K562 (cell line): Measurements from ENCODE around the gene ERVFRD-1. TPM values are rescaled to one million over a fixed set of nuclear protein-coding genes. Genes with fewer than 3 reads are reported as not detected.
A peak's percentile ranks its signal among the peaks of the same experiment; 100 is the strongest.

ENCODE experiments used
- BDP1 ChIP-seq: IDR thresholded peaks from 3 replicates; pipeline ENCODE4 v1.6.1; 2011; ENCODE audit not compliant: insufficient read length, insufficient read depth
- HMGN3 ChIP-seq: IDR thresholded peaks from 2 replicates; pipeline ENCODE4 v1.6.1; 2011; ENCODE audit warnings: borderline replicate concordance, low read depth, mild to moderate bottlenecking, mixed read lengths, low read length; ENCODE audit not compliant: insufficient read length; ENCODE audit errors: extremely low read depth
- JUND ChIP-seq, 2 experiments: IDR thresholded peaks; 2 replicates in 1 of 2; 3 replicates in 1 of 2; pipeline ENCODE4 v1.6.1; 2011; ENCODE audit warnings: borderline replicate concordance in 2 of 2, low read depth in 2 of 2, low read length in 2 of 2, improper control_type of control experiment in 1 of 2, missing biosample characterization in 1 of 2, missing genetic modification characterization in 1 of 2, missing genetic modification reagents in 1 of 2
- KDM2B ChIP-seq: fragments of 250-450 bp; sonication (Bioruptor Pico); IDR thresholded peaks from 2 replicates; pipeline ENCODE4 v1.8.0; 2021; ENCODE audit warnings: mild to moderate bottlenecking, moderate library complexity
- PURB ChIP-seq: sonication (generic); formaldehyde crosslinking; IDR thresholded peaks from 2 replicates; pipeline ENCODE4 v1.9.0; 2021; ENCODE audit warnings: low read depth, mild to moderate bottlenecking, missing genetic modification reagents
- RBM15 ChIP-seq: fragments of 200-400 bp; formaldehyde crosslinking; IDR thresholded peaks from 2 replicates; pipeline ENCODE4 v1.6.1; 2018; ENCODE audit warnings: mild to moderate bottlenecking, low read length, moderate library complexity; ENCODE audit not compliant: insufficient read depth
- TBL1XR1 ChIP-seq, 2 experiments: IDR thresholded peaks; 2 replicates each; pipeline ENCODE4 v1.6.1; 2012; ENCODE audit warnings: improper control_type of control experiment in 2 of 2, low read length in 2 of 2, mild to moderate bottlenecking in 1 of 2
- TBP ChIP-seq: optimal IDR thresholded peaks from 2 replicates; pipeline ENCODE3; 2011; ENCODE audit warnings: low read depth, low read length, improper control_type of control experiment
- ZBTB17 ChIP-seq: fragments of 450-650 bp; formaldehyde crosslinking; IDR thresholded peaks from 2 replicates; pipeline ENCODE4 v1.4.0; 2020; ENCODE audit warnings: mild to moderate bottlenecking
- ZC3H4 ChIP-seq: sonication (generic); formaldehyde crosslinking; IDR thresholded peaks from 2 replicates; pipeline ENCODE4 v1.9.0; 2021; ENCODE audit warnings: missing genetic modification reagents, borderline replicate concordance
- ZNF717 ChIP-seq: fragments of 250-450 bp; sonication (Bioruptor Pico); IDR thresholded peaks from 2 replicates; pipeline ENCODE4 v1.5.0; 2021
- polyA plus RNA-seq, 8 experiments: library from polyadenylated mRNA; depleted of rRNA in 4 of 8; stranded (reverse) in 5 of 8; unstranded in 3 of 8; fragments of >200 nt; fragmentation: Nextera tagmentation in 2 of 8; fragmentation: Illumina TruSeq in 1 of 8; extraction: Ambion mirVana in 2 of 8; extraction: Trizol in 1 of 8; gene quantifications; 2 replicates each; pipeline versions ENCODE4 v1.2.1 to v1.2.3, GENCODE V29; 2011 to 2014; ENCODE audit warnings: inconsistent platforms in 1 of 8, missing spikeins in 1 of 8
- total RNA-seq, 7 experiments: library from RNA; depleted of rRNA in 6 of 7; stranded (reverse); fragments of >200 nt in 6 of 7; fragmentation: Illumina TruSeq in 2 of 7; extraction: Trizol in 2 of 7; gene quantifications; 2 replicates each; pipeline versions ENCODE4 v1.2.1 to v1.2.3, GENCODE V29; 2011 to 2021; ENCODE audit warnings: low replicate concordance in 1 of 7
- TF ChIP-seq, protein P1 (sequence below), 2 experiments: fragments of 150-350 bp in 1 of 2; IDR thresholded peaks; 2 replicates each; pipeline ENCODE4 v1.6.1; 2012 to 2016; ENCODE audit warnings: low read depth in 2 of 2, low read length in 2 of 2, mild to moderate bottlenecking in 1 of 2, moderate library complexity in 1 of 2
- TF ChIP-seq, protein P2 (sequence below): fragments of 450-650 bp; IDR thresholded peaks from 2 replicates; pipeline ENCODE4 v1.6.1; 2016; ENCODE audit warnings: mild to moderate bottlenecking, moderate library complexity

ERVFRD-1 gene
- total and polyA plus RNA-seq, 9 of the 15 experiments (the other 6 are each of a cell fraction or from before 2014, with no cell fraction given), result 0.05 to 0.14 (median 0.09) TPM; not detected in 2

DNA sequence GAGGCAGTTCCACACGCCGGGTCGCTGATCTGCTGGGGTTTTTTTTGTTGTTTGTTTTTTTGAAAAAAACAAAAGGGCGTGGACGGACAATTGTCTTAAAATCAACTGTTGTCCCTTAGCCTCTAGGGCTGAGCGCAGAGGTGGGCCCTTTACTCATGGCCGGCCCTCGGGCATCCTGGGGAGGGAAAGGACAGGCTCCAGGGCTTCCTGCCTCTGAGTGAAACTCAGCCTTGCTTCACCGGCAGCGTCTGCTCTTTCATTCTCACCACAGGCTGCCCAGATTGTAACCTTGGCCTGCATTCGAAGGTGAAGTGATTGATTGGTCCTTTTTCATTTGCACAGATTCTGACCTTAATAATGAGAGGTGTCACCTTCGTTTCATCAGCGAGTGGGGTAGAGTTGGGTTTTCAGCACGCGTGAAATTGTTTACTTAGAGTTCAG lies 17.1 kb downstream of the ERVFRD-1 start (continued):
- TF ChIP-seq, protein P1, sequence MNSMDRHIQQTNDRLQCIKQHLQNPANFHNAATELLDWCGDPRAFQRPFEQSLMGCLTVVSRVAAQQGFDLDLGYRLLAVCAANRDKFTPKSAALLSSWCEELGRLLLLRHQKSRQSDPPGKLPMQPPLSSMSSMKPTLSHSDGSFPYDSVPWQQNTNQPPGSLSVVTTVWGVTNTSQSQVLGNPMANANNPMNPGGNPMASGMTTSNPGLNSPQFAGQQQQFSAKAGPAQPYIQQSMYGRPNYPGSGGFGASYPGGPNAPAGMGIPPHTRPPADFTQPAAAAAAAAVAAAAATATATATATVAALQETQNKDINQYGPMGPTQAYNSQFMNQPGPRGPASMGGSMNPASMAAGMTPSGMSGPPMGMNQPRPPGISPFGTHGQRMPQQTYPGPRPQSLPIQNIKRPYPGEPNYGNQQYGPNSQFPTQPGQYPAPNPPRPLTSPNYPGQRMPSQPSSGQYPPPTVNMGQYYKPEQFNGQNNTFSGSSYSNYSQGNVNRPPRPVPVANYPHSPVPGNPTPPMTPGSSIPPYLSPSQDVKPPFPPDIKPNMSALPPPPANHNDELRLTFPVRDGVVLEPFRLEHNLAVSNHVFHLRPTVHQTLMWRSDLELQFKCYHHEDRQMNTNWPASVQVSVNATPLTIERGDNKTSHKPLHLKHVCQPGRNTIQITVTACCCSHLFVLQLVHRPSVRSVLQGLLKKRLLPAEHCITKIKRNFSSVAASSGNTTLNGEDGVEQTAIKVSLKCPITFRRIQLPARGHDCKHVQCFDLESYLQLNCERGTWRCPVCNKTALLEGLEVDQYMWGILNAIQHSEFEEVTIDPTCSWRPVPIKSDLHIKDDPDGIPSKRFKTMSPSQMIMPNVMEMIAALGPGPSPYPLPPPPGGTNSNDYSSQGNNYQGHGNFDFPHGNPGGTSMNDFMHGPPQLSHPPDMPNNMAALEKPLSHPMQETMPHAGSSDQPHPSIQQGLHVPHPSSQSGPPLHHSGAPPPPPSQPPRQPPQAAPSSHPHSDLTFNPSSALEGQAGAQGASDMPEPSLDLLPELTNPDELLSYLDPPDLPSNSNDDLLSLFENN (IDR thresholded peaks at IDR 0.05; ENCODE audit: low read depth in 2 of 2, low read length in 2 of 2), result no peak
- no peak for TF ChIP-seq BDP1
- no peak for TF ChIP-seq RBM15
- no peak for TF ChIP-seq ZC3H4 (CRISPR knock-in tag)
- TF ChIP-seq KDM2B (CRISPR knock-in tag), result no peak
- TF ChIP-seq HMGN3, result no peak
- 0 out of 2 replicates have a peak, but pooled peaks have one; percentile 21 for TF ChIP-seq ZBTB17 (CRISPR knock-in tag)
- TF ChIP-seq, protein P2, sequence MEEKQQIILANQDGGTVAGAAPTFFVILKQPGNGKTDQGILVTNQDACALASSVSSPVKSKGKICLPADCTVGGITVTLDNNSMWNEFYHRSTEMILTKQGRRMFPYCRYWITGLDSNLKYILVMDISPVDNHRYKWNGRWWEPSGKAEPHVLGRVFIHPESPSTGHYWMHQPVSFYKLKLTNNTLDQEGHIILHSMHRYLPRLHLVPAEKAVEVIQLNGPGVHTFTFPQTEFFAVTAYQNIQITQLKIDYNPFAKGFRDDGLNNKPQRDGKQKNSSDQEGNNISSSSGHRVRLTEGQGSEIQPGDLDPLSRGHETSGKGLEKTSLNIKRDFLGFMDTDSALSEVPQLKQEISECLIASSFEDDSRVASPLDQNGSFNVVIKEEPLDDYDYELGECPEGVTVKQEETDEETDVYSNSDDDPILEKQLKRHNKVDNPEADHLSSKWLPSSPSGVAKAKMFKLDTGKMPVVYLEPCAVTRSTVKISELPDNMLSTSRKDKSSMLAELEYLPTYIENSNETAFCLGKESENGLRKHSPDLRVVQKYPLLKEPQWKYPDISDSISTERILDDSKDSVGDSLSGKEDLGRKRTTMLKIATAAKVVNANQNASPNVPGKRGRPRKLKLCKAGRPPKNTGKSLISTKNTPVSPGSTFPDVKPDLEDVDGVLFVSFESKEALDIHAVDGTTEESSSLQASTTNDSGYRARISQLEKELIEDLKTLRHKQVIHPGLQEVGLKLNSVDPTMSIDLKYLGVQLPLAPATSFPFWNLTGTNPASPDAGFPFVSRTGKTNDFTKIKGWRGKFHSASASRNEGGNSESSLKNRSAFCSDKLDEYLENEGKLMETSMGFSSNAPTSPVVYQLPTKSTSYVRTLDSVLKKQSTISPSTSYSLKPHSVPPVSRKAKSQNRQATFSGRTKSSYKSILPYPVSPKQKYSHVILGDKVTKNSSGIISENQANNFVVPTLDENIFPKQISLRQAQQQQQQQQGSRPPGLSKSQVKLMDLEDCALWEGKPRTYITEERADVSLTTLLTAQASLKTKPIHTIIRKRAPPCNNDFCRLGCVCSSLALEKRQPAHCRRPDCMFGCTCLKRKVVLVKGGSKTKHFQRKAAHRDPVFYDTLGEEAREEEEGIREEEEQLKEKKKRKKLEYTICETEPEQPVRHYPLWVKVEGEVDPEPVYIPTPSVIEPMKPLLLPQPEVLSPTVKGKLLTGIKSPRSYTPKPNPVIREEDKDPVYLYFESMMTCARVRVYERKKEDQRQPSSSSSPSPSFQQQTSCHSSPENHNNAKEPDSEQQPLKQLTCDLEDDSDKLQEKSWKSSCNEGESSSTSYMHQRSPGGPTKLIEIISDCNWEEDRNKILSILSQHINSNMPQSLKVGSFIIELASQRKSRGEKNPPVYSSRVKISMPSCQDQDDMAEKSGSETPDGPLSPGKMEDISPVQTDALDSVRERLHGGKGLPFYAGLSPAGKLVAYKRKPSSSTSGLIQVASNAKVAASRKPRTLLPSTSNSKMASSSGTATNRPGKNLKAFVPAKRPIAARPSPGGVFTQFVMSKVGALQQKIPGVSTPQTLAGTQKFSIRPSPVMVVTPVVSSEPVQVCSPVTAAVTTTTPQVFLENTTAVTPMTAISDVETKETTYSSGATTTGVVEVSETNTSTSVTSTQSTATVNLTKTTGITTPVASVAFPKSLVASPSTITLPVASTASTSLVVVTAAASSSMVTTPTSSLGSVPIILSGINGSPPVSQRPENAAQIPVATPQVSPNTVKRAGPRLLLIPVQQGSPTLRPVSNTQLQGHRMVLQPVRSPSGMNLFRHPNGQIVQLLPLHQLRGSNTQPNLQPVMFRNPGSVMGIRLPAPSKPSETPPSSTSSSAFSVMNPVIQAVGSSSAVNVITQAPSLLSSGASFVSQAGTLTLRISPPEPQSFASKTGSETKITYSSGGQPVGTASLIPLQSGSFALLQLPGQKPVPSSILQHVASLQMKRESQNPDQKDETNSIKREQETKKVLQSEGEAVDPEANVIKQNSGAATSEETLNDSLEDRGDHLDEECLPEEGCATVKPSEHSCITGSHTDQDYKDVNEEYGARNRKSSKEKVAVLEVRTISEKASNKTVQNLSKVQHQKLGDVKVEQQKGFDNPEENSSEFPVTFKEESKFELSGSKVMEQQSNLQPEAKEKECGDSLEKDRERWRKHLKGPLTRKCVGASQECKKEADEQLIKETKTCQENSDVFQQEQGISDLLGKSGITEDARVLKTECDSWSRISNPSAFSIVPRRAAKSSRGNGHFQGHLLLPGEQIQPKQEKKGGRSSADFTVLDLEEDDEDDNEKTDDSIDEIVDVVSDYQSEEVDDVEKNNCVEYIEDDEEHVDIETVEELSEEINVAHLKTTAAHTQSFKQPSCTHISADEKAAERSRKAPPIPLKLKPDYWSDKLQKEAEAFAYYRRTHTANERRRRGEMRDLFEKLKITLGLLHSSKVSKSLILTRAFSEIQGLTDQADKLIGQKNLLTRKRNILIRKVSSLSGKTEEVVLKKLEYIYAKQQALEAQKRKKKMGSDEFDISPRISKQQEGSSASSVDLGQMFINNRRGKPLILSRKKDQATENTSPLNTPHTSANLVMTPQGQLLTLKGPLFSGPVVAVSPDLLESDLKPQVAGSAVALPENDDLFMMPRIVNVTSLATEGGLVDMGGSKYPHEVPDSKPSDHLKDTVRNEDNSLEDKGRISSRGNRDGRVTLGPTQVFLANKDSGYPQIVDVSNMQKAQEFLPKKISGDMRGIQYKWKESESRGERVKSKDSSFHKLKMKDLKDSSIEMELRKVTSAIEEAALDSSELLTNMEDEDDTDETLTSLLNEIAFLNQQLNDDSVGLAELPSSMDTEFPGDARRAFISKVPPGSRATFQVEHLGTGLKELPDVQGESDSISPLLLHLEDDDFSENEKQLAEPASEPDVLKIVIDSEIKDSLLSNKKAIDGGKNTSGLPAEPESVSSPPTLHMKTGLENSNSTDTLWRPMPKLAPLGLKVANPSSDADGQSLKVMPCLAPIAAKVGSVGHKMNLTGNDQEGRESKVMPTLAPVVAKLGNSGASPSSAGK, result no peak
- no peak for TF ChIP-seq JUND (IDR thresholded peaks at IDR 0.05; ENCODE audit: borderline replicate concordance, low read depth, low read length)
- no peak for TF ChIP-seq JUND (tag; IDR thresholded peaks at IDR 0.05; ENCODE audit: borderline replicate concordance, low read depth, low read length)
- peak; percentile 7 for TF ChIP-seq TBP
- TF ChIP-seq TBL1XR1 (IDR thresholded peaks at IDR 0.05; ENCODE audit: low read length in 2 of 2), result no peak
- TF ChIP-seq ZNF717 (CRISPR knock-in tag), result no peak
- TF ChIP-seq PURB (CRISPR knock-in tag), result no peak
